ENCODE results near the gene WNT7A.

Gene WNT7A

GRCh38 chr3:13808550-13808949 is 71.3 kb downstream of the WNT7A start:
- no peaks in the 10 kb centered on the region for H3K36me3 ChIP-seq (ENCODE audit: insufficient read depth, low read length)
- no peak for DNase-seq
- no peak for ATAC-seq (ENCODE audit: insufficient read depth, low read depth)
- peaks cover 5% of the 10 kb centered on the region for H3K27me3 ChIP-seq (ENCODE audit: insufficient read depth, low read length, poor library complexity)
- H3K9ac ChIP-seq (ENCODE audit: low read depth, low read length): no peak overlapping the region
- no peak overlapping the region for H2AFZ ChIP-seq (ENCODE audit: low read depth, low read length)
- H3K79me2 ChIP-seq (ENCODE audit: insufficient read depth, low read length): no peaks in the 10 kb centered on the region
- H3K4me3 ChIP-seq (ENCODE audit: low read depth in 1 of 2, low read length in 2 of 2): no peak overlapping the region
- no peak overlapping the region for H3K4me2 ChIP-seq (ENCODE audit: insufficient read depth, low read length)
- peaks cover under 1% of the 10 kb centered on the region for H3K9me3 ChIP-seq (ENCODE audit: insufficient read depth, low read length, severe bottlenecking)
- no peaks in the 10 kb centered on the region for H3K4me1 ChIP-seq (ENCODE audit: insufficient read depth, low read length)
- no peak overlapping the region for H3K27ac ChIP-seq (ENCODE audit: low read length)
- H4K20me1 ChIP-seq (ENCODE audit: insufficient read depth, low read length): no peaks in the 10 kb centered on the region
- TF ChIP-seq EZH2 (IDR thresholded peaks at IDR 0.05; ENCODE audit: borderline replicate concordance, low read depth, low read length, severe bottlenecking): no peak

GRCh38 chr3:13801361-13802204 is 78.3 kb downstream of the WNT7A start:
- H3K27ac ChIP-seq (ENCODE audit: low read length): no peak overlapping the region
- no peaks in the 10 kb centered on the region for H3K9me3 ChIP-seq (ENCODE audit: insufficient read depth, low read length, severe bottlenecking)
- no peak for ATAC-seq (ENCODE audit: insufficient read depth, low read depth)
- H3K79me2 ChIP-seq (ENCODE audit: insufficient read depth, low read length): no peaks in the 10 kb centered on the region
- no peak for TF ChIP-seq EZH2 (IDR thresholded peaks at IDR 0.05; ENCODE audit: borderline replicate concordance, low read depth, low read length, severe bottlenecking)
- no peak for TF ChIP-seq CTCF (IDR thresholded peaks at IDR 0.05; ENCODE audit: borderline replicate concordance, extremely low read depth, low read length, poor library complexity, severe bottlenecking)
- no peak overlapping the region for H2AFZ ChIP-seq (ENCODE audit: low read depth, low read length)
- H3K4me2 ChIP-seq (ENCODE audit: insufficient read depth, low read length): no peak overlapping the region
- no peaks in the 10 kb centered on the region for H3K36me3 ChIP-seq (ENCODE audit: insufficient read depth, low read length)
- H3K4me1 ChIP-seq (ENCODE audit: insufficient read depth, low read length): no peaks in the 10 kb centered on the region
- H3K27me3 ChIP-seq (ENCODE audit: insufficient read depth, low read length, poor library complexity): peaks cover 8% of the 10 kb centered on the region
- DNase-seq: no peak
- H3K9ac ChIP-seq (ENCODE audit: low read depth, low read length): no peak overlapping the region
- no peaks in the 10 kb centered on the region for H4K20me1 ChIP-seq (ENCODE audit: insufficient read depth, low read length)
- no peak overlapping the region for H3K4me3 ChIP-seq (ENCODE audit: low read depth in 1 of 2, low read length in 2 of 2)

DNA sequence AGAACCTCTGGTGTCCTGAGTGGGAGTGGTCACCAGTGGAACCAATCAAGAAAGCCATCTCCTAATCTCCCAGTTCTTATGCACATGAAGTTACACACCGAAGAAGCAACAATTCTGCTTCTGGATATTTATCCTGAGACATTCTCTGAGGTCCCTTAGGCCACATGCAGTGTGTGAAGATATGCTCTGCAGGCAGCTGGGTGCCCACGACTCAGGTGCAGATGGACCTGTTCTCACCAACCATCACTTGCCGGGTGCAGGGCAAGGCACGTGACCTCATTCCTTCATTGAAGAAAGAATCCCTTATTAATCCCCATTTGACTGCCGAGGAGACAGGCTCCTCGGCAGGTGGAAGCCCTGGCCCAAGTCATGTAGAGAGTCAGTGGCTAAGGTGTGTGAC is 79.8 kb downstream of the WNT7A start:
- peaks cover 3% of the 10 kb centered on the region for H3K27me3 ChIP-seq (ENCODE audit: insufficient read depth, low read length, poor library complexity)
- no peak overlapping the region for H3K9ac ChIP-seq (ENCODE audit: low read depth, low read length)
- H3K79me2 ChIP-seq (ENCODE audit: insufficient read depth, low read length): no peaks in the 10 kb centered on the region
- ATAC-seq (ENCODE audit: insufficient read depth, low read depth): no peak
- H4K20me1 ChIP-seq (ENCODE audit: insufficient read depth, low read length): no peaks in the 10 kb centered on the region
- DNase-seq: no peak
- no peak overlapping the region for H3K4me2 ChIP-seq (ENCODE audit: insufficient read depth, low read length)
- H3K4me3 ChIP-seq (ENCODE audit: low read depth in 1 of 2, low read length in 2 of 2): no peak overlapping the region
- H3K27ac ChIP-seq (ENCODE audit: low read length): no peak overlapping the region
- H3K4me1 ChIP-seq (ENCODE audit: insufficient read depth, low read length): no peaks in the 10 kb centered on the region
- H3K36me3 ChIP-seq (ENCODE audit: insufficient read depth, low read length): no peaks in the 10 kb centered on the region
- H3K9me3 ChIP-seq (ENCODE audit: insufficient read depth, low read length, severe bottlenecking): no peaks in the 10 kb centered on the region
- TF ChIP-seq EZH2 (IDR thresholded peaks at IDR 0.05; ENCODE audit: borderline replicate concordance, low read depth, low read length, severe bottlenecking): no peak
- TF ChIP-seq CTCF (IDR thresholded peaks at IDR 0.05; ENCODE audit: borderline replicate concordance, extremely low read depth, low read length, poor library complexity, severe bottlenecking): no peak
- H2AFZ ChIP-seq (ENCODE audit: low read depth, low read length): no peak overlapping the region

GRCh38 chr3:13798401-13798800 is 81.5 kb downstream of the WNT7A start:
- TF ChIP-seq CTCF (IDR thresholded peaks at IDR 0.05; ENCODE audit: borderline replicate concordance, extremely low read depth, low read length, poor library complexity, severe bottlenecking) (no peak), EZH2 (IDR thresholded peaks at IDR 0.05; ENCODE audit: borderline replicate concordance, low read depth, low read length, severe bottlenecking) (no peak)
- Histone ChIP-seq H3K27me3 (ENCODE audit: insufficient read depth, low read length, poor library complexity) (peaks cover 3% of the 10 kb centered on the region), H3K4me3 (ENCODE audit: low read depth in 1 of 2, low read length in 2 of 2) (no peak overlapping the region), H4K20me1 (ENCODE audit: insufficient read depth, low read length) (no peaks in the 10 kb centered on the region), H3K9ac (ENCODE audit: low read depth, low read length) (no peak overlapping the region), H3K36me3 (ENCODE audit: insufficient read depth, low read length) (no peaks in the 10 kb centered on the region), H3K9me3 (ENCODE audit: insufficient read depth, low read length, severe bottlenecking) (no peaks in the 10 kb centered on the region), H3K4me2 (ENCODE audit: insufficient read depth, low read length) (no peak overlapping the region), H3K27ac (ENCODE audit: low read length) (no peak overlapping the region), H3K79me2 (ENCODE audit: insufficient read depth, low read length) (no peaks in the 10 kb centered on the region), H3K4me1 (ENCODE audit: insufficient read depth, low read length) (no peaks in the 10 kb centered on the region), H2AFZ (ENCODE audit: low read depth, low read length) (no peak overlapping the region)
- no peak for DNase-seq
- ATAC-seq (ENCODE audit: insufficient read depth, low read depth): no peak

Measured in DND-41 (cell line).